Activated CD4-positive, alpha-beta T cell treated with anti-CD3 and anti-CD28 coated beads, Interleukin-2, Interleukin-4, amounts not matched to agents 100 ng/mL and 50 ng/mL, durations not matched to agents 16 hours and 8 hours (primary cell): ENCODE results near the gene SH3RF2.
"Not testable (repeated sequence)": the region's sequence is repeated elsewhere in the genome, so short reads cannot be mapped to it uniquely, and the experiment has no call there.

Experiments used
- DNase-seq: peaks from one replicate; pipeline ENCODE4 v3.0.0-alpha.2; 2020; ENCODE audit warnings: low spot score

The SH3RF2 gene, protein sequence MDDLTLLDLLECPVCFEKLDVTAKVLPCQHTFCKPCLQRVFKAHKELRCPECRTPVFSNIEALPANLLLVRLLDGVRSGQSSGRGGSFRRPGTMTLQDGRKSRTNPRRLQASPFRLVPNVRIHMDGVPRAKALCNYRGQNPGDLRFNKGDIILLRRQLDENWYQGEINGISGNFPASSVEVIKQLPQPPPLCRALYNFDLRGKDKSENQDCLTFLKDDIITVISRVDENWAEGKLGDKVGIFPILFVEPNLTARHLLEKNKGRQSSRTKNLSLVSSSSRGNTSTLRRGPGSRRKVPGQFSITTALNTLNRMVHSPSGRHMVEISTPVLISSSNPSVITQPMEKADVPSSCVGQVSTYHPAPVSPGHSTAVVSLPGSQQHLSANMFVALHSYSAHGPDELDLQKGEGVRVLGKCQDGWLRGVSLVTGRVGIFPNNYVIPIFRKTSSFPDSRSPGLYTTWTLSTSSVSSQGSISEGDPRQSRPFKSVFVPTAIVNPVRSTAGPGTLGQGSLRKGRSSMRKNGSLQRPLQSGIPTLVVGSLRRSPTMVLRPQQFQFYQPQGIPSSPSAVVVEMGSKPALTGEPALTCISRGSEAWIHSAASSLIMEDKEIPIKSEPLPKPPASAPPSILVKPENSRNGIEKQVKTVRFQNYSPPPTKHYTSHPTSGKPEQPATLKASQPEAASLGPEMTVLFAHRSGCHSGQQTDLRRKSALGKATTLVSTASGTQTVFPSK

DNA sequence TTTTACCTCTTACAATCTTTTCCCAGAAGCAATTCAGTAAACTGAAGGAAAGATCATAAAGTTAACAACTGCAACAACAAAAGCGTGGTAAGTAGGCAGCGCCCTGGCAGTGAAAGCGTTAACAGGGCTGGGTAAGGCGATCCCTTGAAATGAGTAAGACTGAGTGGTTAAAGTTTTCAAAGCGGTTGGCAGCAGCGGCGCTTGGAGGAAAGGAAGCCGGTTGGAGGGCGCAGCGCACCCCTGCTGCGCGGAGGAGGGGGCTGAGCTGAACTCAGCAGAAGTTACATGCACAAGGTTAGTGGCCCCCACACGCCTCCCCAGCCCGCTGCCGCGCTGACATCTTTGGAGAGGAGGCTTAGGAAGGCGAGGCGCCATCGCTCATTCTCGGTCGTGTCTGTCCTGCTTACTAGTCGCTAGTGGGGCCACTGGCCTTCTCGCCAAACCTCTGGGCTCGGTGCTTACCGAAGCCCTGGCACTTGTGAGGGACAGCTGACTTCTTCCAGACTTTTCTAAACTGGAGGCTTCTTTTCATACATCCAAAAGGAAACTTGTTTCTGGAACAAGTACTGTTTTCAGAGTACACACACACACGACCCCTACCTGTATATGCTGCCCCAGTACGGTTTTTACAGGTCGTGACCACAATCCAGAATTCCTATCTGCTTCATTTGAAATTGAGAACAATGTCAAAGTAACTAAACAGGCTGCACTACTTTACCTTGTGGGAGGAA lies at the start of gene SH3RF2:
Gene SH3RF2 (plus strand): TSS at position 178 of the 731 bp plus-strand sequence. CDS start 1,351 bp downstream, outside the sequence.
- DNase-seq = peak; percentile 81

DNA sequence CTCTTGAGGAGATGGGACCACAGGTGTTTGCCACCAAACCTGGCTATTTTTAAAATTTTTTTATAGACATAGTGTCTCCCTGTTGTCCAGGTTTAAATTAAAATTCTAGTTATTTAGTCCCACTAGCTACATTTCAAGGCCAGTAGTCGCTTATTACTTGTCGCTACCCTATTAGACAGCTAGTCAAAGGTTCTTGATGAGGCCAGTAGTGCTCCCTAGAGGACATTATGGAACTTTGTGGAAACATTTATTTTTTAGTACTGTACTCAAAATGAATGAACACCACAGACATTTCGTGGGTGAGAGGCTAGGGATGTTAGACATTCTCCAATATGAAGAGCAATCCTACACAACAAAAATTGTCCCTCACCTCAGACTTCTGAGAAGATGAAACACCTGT lies 49.2 kb upstream of the SH3RF2 start:
- DNase-seq = no peak

DNA sequence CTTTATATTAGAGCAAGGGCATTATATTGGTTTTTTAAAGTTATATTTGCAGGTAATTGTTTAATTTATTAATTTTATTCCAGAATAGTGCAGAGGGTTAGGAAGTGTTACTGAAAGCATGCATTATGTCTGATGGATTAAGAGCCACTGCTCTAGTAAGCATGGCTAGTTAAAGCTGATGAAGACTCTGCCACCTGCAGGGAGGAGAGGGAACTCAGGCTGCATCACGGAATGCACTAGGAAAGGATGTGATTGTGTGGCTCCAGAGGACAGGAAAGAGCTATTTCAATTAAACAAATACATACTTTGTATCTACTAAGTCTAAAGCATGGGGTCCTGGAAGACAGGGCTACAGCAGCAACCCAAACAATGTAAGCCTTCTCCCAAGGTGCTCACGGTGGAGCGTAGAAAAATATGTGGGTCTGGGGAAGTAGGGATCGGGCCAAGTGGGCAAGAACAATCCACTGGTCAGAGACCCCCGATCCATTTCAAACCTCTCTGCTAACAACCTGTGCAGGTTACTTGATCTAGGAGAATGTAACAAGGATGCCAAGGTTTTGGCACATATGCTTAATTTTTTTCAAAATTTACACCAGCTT lies 48.3 kb upstream of the SH3RF2 start:
- DNase-seq = peak; percentile 19

DNA sequence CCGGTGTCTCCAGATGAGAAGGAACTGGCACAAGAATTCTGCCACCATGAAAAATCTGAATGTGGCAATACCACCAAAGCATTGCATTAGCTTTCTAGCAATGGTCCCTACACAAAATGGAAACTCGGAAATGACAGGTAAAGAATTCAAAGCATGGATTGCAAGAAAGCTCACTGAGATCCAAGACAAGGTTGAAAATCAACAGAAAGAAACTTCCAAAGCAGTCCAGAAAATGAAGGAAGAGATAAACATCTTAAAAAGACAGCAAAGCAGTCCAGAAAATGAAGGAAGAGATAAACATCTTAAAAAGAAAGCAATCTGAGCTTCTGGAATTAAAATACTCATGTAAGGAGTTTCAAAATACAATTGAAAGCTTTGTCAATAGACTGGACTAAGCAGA lies 46.8 kb upstream of the SH3RF2 start:
- DNase-seq = no peak

DNA sequence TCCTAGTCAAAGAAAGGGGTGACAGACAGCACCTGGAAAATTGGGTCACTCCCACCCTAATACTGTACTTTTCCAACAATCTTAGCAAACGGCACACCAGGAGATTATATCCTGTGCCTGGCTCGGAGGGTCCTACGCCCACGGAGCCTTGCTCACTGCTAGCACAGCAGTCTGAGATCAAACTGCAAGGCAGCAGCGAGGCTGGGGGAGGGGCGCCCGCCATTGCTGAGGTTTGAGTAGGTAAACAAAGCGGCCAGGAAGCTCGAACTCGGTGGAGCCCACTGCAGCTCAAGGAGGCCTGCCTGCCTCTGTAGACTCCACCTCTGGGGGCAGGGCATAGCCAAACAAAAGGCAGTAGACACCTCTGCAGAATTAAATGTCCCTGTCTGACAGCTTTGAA lies 45.0 kb upstream of the SH3RF2 start:
- not testable (repeated sequence) for DNase-seq

DNA sequence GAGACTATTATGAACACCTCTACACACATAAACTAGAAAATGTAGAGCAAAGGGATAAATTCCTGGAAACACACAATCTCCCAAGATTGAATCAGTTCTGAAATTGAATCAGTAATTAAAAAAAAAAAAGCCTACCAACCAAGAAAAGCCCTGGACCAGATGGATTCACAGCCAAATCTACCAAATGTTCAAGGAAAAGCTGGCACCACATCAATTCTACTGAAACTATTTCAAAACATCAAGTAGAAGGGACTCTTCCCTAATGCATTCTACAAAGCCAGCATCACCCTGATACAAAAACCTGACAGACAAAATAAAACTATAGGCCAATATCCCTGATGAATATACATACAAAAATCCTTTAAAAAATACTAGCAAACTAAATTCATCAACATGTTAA lies 38.2 kb upstream of the SH3RF2 start:
- DNase-seq = no peak

DNA sequence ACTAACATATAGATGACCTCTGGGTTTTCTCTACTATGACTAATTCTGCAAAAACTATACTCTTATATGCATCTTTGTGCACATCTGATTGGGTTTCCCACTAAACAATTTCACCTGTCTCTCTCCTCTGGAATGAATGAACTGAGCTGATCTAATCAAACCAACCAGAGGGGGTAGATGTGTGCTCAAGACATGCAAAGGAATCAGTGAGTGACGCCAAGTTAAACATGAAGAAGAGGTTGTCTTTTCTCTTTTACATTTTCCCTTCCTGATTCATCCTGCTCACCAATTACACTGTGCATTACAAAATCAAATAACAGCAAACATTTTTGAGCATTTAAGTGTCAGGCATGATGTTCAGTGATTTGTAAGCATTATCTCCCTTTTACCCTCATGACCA lies 34.0 kb upstream of the SH3RF2 start:
- no peak for DNase-seq

DNA sequence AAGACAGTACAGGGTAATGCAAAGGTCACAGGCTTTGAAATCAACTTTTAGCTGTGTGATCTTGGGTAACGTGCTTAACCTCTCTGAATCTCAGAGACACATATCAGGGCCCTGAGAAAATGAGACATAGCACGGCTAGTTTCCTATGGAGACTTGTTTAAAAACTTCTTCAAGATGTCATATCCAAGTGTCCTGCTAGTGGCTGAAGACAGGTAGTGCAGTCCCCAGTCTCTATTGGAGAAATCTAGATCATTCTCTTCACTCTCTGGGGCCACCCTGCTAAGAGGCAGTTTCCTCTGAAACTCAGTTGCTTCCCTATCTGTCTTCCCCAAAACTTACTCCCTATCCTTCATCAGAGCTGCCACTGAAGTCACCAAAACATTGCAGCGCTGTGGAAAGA lies 33.3 kb upstream of the SH3RF2 start:
- DNase-seq = no peak

DNA sequence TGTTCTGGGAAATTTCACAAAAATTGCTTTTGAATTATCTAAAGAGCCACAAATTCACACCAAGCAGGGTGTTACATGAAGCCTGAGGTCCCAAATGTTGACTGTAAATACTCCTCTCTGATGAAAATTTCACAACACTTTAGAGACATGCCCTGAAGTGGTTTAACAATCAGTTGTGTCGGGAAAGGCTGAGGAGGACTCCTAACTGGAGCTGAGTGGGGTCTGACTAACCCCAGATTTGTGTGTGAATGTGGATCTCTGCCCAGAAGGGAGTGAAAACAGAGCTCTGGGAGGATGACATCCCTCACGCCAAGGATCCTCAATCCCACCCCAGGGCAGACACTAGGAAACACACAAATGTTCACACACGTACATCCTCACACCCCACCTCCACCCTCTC lies 32.5 kb upstream of the SH3RF2 start:
- no peak for DNase-seq

DNA sequence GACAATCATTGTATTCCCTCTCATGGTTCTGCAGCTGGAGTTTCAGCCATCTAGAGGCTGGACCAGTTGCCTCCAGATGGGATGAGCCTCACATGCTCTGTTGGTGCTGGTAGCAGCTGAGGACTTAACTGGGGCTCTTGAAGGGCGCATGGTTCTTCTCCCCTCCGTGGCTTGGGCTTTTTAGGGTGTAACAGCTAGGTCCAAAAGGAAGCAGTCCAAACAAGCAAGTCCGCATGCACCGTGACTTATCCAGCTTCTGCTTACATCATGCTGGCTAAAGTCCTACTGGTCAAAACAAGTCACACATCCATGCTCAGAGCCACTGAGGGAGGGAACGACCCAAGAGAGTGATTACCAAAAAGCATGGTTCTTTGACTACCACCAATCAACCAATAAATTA lies 31.6 kb upstream of the SH3RF2 start:
- DNase-seq = no peak

DNA sequence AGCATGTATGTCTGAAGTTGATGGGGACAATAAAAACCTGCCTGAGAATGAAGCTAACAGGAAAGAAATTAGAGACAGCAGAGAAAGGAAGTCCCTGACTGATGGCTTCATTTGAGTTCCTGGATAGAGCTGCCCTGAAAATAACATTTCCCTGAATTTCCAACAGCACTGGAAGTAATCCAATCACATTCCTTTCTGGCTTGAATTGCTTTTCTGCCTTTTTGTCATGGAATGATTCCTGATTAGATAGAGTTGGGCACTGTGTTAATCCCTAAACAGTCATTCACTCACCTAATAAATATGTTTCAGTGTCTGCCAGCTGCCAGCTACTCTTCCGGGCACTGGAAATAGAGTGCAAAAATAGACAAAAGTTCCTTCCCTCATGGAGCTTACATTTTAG lies 30.0 kb upstream of the SH3RF2 start:
- DNase-seq = no peak

DNA sequence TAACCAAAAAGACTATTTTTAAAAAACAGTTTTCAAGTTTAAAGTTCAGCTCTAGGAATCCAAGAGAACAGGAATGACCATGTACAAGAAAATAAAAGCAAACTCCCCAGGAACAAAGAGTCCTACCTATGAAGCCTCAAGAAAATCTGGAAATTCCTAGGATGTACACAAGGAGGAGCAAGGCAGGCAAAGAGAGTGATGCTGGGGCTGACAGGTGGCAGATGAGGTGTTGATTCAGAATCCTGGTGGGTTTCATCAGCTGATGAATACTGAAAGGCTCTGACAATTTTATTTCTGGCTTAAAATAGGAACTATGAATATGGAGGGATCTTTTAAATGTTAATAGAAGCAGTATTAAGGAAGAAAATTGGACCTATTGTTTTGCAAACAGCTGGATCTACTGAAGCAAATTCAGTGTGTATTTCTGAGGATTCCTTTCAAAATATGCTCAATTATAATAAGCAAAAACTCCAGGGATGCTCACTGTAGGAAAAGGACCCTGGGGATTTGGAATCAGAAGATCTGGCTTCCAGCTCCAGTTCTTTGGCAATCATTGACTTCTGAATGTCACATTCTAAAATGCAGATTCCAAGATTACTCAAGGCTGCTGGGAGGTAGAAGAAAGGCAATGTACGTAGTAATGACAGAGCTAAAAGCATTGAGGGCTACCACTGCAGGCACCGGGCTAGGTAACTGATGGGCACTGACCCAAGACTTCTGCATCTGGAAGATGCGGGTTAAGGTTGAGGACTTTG lies 28.0 kb upstream of the SH3RF2 start:
- DNase-seq = no peak

DNA sequence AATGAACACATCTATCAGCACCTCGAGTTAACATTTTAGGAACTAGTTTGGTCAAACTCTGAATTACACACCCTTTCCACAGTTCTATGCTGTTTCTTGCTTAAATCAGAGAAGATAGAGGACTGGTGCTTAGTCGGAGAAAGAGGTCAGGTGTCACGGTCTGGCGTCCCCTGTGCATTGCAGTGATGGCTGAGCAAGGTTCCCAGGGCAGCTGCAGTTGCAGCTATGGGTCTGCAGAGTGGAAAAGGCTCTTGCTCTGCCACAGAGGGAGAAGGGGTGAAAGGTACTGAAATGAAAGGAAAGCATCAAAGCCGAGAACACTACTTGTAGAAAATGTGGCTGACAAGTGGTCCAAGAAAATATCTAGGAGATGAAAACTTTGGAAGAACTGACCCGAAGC lies 25.2 kb upstream of the SH3RF2 start:
- DNase-seq = no peak

DNA sequence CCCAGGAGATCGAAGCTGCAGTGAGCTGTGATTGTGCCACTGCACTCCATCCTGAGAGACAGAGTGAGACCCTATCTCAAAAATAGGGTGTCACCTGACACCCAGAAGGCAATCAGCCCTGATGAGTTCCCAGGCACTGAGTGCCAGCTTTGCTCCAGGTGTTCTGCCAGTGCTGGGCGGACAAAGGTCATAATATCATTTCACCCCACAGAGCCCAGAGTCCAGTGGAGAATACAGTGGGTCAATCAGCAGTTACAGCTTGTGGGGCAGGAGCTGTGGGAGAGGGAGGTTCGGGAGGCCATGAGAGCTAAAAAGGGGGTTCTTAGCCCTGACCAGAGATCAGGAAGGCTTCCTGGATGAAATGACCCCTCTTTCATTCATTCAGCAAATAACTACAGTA lies 24.4 kb upstream of the SH3RF2 start:
- no peak for DNase-seq

DNA sequence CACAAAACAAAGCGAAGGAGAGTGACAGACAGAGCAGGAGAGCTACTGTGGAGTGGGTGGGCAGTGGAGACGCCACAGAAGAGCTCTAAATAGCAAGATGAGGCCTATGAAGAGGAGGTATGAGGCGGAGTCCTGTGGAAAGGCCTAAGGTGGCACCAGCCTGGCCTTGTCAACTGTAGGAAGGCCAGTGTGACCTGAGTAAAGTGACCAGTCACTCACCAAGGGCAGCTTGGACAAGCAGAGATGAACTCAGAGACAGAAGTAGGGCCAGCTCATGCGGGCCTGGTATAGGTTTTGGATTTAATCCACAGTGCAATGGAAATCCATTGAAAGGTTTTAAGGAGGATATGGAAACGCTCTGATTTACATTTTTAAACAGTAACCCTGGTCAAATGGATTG lies 23.8 kb upstream of the SH3RF2 start:
- DNase-seq = no peak

DNA sequence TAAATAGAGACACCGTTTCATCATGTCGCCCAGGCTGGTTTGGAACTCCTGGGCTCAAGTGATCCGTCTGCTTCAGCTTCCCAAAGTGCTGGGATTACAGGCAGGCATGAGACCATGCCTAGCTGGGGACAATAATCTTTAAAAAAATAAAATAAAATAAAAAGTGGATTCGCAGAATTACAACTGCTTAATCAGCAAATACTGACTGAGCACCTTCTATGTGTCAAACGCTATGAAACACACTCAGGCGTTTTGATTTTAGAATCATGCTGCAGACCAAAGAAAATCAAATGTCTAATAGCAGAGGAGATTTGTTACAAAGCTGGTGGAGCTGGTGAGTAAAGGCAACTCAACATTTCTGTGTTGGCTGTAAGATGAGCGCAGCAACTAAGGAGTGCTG lies 22.7 kb upstream of the SH3RF2 start:
- DNase-seq = no peak

DNA sequence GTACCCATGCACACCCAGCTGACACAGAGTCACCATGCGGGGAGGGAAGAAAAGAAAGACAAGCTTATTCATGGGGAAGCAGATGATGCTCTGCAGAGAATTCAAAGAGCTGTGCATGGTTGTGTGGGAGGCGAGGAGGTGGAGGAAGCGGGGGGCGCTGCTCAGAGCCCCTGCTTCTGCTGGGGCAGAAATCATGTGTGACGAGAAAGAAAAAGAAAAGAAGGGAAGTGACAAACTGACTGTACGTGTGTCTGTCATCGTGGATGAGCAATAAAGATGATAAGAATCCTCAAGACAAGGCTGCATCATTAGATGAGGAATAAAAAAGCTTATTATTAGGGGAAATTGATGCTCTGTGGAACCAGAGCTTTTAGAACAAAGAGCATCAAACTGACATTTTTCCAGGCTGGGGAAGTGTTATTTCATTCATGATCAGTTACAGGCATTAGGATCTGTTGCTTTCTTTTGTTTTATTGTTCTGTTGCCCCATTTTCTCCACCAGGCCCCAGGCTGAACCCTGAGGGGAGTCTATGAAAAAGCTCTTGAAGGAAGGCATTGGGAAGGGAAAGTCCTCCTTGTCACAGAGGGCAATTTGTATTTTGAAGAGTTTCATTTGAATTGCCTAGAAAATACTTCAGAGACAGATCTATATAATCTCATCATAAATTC lies 20.3 kb upstream of the SH3RF2 start:
- DNase-seq = no peak

DNA sequence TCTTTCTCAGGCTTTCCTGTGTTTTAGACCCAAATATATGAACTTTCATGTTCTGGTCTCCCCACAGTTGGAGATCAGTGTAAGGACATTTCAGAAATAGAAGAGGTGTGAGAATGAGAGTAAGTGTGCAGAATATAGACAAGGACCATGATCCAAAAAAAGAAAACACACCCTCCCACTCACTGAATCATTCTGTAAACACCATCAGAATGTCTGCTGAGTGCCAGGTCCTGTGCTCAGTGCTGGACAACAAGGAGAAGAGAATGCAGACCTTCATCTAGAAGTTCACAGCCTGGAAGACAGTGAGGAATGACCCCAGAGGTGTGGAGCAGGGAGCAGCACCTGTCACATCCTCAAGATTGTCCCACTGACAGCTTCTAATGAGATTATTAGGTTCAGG lies 19.1 kb upstream of the SH3RF2 start:
- no peak for DNase-seq

DNA sequence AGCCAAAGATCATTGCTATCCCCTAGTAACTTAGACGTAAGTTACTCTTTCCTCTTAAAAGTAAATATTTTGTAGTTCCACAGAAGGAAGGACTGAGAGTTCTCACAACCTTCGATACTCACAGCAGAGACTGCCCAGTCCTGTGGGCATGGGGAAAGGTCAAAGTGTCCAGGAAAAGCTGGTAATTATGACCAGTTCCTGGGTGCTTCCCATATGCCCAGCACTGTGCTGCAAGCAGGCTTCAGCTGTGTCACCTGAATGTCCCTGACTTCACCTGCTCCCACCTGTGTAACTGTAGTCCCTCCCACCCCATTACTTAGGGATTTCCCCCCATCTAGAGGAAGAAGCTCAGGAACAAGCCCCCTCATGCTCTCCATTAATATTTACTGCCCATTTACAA lies 18.0 kb upstream of the SH3RF2 start:
- no peak for DNase-seq

DNA sequence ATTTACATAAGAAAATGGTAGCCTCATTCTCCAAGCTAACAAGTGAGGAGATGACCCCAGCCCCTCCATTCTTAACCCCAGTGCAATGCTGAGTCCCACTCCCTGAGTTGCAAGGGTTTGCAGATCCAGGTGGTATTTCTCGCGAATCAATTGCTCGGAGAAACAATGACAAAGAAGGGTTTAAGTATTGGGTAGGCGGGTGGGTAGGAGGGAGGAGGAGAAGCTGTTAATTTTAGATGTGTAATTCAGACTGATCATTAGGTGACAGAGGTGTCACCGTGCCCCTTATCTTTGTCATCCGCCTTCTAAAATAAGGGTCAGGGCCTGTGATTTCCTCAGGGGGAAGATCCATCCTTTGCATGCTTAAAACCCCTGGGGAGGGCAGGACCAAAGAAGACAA lies 17.0 kb upstream of the SH3RF2 start:
- DNase-seq = no peak

DNA sequence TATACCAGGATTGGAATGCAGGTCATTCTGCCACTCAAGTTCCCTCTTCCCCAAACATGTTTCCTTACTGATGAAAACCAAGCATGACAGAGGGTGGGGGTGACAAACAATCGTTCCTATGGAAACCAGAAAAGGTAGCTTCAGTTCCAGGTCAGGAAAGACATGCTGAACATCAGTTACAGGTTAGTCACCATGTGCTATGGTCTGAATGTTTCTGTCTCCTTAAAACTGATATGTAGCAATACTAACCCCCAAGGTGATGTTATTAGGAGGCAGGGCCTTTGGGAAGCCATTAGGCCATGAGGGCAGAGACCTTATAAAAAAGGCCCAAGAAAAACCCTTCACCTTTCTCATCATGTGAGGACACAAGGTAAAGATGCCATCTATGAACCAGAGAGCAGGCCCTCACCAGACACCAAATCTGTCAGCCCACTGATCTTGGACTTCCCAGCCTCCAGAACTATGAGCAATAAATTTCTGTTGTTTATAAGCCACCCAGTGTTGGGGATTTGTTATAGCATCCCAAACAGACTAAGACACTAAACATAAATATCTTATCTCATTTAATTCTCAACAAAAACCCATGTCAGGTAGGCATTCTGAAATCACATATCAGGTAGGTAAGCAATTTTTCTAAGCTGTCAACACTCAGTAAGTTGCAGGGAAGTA lies 15.7 kb upstream of the SH3RF2 start:
- DNase-seq = no peak
